NCI-H510A treated with DMSO at 0.1 percent for 48 hours (cell line): ENCODE data around the gene EVI5L.
A peak's percentile ranks its signal among the peaks of the same experiment; 100 is the strongest.

Source experiments
- DNase-seq: peaks from one replicate; lab custom pipeline; 2025; lab: John Stamatoyannopoulos, UW

Gene EVI5L

DNA sequence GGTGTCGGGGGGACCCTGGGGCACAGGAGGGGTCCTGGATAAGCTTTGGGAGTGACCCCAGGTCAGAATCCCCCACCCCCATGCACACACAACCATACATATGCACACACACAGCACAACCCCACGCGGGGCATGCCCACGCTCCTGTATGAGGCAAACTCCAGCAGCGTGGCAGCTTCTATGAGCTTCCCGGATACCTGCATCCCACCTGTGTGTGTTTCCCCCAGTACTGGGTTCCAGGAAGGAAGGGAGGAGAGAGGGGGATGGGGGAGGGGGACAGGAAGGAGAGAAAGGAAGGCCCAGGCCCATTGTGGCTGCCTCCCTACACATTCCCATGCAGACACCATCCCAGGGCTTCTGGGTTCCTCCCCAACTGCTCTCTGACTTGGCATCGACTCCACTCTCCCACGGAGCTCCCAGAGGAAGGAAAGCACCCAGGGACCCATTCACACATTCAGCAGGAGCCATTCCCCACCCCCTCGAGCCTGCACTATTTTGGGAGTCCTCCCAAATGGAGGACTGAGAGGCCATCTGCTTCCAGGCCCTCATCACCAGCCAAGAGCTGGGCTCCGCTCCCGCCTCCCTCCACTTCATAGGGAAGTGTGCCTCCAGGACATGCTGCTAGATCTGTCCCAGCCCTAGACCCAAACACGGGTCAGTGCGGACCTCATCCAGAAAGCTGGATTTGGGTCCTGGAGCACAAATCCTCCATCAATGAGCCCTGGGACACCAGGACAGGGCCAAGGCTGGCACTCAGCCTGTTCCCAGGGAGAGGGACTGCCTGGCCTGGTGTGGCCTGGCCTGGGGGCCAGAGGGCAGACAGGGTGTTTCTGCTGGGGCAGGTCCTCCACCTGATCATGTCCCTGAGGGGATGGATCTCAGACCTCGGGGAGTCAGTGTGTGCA, 30.9 kb downstream of the EVI5L start:
- DNase-seq: no peak

GRCh38 chr19:7861619-7862412, 31.8 kb downstream of the EVI5L start:
- no peak for DNase-seq

GRCh38 chr19:7862413-7862951, 32.5 kb downstream of the EVI5L start:
- DNase-seq: no peak

DNA sequence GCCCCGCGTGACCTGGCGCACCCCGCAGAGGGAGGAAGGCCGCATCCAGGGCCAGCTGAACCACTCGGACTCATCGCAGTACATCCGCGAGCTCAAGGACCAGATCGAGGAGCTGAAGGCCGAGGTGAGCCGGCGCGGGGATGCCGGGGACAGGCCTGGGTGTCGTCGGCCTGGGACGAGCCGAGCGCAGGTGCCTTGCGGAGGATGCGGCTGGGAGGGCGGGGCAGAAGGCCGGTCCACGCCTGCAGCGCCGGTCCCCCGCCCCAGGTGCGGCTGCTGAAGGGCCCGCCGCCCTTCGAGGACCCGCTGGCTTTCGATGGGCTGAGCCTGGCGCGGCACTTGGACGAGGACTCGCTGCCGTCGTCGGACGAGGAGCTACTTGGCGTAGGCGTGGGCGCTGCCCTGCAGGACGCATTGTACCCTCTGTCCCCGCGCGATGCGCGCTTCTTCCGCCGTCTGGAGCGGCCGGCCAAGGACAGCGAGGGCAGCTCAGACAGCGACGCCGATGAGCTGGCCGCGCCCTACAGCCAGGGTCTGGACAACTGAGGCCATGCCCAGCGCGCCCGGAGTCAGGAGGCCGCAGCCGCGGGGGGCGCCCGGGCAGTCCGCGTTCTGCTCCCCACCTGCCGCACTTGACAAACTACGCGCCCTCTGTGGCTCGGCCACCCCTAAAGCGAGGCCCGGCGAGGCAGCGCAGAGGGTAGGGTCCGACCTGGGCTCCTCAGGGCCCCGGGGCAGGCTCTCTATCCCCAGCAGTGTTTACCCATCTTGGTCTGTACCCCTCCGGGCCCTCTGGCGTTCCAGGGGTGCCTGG, 33.3 kb downstream of the EVI5L start:
- peak; percentile 7 for DNase-seq

- DNase-seq: no peak
Observed at GRCh38 chr19:7863971-7864689, 34.1 kb downstream of the EVI5L start.

DNA sequence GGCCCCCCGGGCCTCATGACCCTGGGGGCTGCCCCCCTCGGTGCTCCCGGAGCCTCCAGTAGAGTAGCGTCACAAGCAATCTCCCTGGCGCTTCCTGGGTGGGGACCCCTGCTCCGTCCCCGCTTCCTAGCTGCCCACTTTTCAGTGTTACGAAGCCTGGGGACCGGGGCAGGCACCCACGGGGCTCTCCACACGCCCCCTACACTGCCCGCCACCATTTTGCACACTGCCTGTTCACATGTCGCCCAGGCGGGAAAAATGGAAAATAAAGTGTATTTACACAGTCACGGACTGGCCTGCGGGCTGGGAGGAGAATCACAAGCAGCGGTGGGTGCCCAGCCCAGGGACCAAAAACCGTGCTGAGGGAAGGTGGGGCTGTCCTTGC, 34.7 kb downstream of the EVI5L start:
- DNase-seq: no peak

DNA sequence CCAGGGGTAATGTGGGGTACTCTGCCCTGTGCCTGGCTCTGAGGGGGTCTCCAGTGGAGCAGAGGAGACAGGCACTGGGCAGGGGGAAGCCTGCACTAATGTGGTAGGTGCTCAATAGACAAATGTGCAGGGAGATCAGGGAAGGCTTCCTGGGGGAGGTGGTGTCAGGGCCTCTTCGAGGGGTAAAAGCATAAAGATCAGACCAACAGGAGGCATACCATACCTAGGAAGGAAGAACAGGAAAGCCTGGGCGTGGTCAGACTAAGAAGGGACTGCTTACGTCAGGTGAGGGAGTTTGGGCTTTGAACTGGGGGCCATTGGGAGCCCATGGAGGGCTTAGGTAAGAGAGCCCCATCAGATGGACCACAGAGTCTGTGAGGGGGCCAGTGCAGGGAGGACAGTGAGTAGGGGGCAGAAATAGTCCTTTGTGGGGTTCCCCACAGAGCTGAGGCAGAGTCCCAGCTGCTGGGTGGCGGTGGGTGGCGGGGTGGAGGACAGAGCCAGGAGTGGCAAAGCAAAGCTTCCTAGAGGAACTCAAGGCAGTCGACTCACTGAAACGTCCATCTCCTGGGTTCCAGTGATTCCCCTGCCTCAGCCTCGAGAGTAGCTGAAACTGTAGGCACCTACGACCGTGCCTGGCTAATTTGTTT, 35.4 kb downstream of the EVI5L start:
- no peak for DNase-seq

- no peak for DNase-seq
Observed at GRCh38 chr19:7866399-7867091, 36.5 kb downstream of the EVI5L start.

GRCh38 chr19:7867092-7867844, 37.2 kb downstream of the EVI5L start:
- no peak for DNase-seq

DNA sequence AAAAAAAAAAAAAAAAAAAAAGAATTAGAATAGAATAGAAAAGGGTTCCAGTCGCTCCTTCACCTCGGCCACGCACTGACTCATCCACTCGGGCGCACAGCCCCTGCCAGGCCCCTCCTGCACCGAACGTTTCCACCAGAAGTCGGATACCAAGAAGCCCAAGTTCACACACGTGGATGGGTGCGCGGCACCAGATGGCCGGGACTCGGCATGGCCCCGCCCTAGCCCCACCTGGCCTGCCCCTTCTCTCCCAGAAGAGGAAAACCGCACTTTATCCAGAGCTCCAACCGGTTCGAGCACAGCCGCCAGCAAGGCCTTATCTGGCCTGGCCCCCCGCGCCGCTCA, 38.3 kb downstream of the EVI5L start:
- DNase-seq: no peak

- DNase-seq: no peak
Observed at GRCh38 chr19:7868671-7869452, 38.8 kb downstream of the EVI5L start.

DNA sequence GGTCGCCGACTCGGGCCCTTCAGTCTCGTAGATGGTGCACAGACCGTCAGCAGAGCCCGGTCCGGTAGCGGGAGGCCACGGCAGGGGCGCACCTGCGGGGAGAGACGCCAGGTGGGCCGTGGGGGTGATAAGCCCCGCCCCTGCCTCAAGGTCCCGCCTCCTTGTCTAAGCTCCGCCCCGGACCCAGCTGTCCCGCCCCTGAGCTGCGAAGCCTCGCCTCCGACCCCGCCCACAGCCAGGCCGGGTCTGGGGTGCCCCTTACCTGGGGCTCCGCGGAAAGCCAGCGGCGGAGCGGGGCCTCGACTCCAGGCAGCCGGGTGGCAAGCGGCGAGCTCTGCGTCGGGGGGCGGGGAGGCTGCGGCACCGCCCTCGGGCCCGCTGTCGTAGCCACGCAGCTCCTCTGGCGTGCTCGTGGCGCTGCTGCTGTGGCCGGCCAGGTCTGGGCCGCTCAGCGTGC, 39.5 kb downstream of the EVI5L start:
- DNase-seq: no peak

DNA sequence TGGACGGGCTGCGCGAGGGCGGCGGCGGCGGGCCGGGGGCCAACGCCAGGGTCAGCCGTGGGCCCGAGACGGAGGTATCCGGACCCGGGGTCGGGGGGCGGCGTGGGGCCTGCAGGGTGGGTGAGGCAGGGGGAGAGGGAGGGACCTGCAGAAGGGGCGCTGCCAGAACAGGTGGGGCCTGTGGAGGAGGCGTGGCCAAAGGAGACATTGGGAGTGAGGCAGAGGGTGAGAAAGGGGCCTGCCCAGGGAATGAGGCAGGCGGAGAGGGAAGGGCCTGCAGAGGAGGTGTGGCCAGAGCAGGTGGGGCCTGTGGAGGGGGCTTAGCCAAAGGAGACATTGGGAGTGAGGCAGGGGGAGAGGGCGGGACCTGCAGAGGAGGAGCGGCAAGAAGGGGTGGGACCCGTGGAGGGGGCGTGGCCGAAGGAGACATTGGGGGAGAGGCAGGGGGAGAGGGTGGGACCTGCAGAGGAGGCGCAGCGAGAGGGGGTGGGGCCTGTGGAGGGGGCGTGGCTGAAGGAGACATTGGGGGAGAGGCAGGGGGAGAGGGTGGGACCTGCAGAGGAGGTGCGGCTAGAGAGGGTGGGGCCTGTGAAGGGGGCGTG, 40.0 kb downstream of the EVI5L start:
- no peak for DNase-seq

GRCh38 chr19:7870571-7871436, 40.8 kb downstream of the EVI5L start:
- DNase-seq: no peak

DNA sequence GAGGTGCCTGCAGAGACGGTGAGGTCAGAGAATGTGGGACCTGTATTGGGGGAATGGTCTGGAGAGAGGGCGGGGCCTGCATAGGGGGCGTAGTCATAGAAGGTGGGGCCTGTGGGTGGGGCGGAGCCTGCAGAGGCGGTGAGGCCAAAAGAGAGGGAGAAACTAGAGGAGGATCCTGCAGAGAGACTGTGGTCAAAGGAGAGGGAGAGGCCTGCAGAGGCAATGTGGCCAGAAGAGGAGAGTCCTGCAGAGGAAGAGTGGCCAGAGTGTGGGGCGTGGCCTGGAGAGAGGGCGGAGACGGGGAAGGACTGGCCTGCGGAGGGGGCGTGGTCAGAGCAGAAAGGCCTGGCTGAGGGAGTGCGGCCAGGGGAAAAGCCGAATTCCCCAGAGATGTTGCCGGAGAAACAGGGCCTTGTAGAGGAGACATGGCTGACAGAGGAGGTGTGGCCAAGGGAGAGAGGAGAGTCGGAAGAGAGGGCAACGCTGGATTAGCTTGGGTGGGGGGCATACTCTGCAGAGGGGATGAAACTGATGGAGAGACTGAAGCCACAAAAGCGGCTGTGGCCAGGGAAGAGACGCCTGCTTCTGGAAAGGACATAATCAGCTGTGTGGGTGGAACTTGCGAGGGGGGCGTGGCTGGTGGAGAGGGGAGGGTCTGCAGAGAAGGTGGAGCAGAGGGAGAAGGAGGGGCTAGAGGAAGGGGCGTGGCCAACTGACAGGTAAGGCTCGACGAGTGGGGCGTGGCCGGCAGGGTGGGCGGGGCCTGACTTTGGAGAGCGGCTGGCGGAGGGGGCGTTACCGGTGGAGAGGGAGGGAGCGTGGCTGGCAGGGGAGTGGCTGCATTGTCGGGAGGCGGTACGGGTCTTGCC, 41.7 kb downstream of the EVI5L start:
- DNase-seq: no peak
